CD4-positive, alpha-beta T cell (primary cell): Measurements from ENCODE around the gene TUBB1. TPM values are rescaled to one million over a fixed set of nuclear protein-coding genes. Genes with fewer than 3 reads are reported as not detected.

Experiments used
- ATAC-seq: fragments of 200-7000 bp; cut with Tn5 transposase; one replicate; pipeline ENCODE4 v1.10.0; 2022; ENCODE audit warnings: mild to moderate bottlenecking; ENCODE audit not compliant: poor library complexity
- CTCF ChIA-PET: fragments of 350-600 bp; sonication (Branson Sonifier 250); formaldehyde crosslinking; loops from one replicate; lab custom pipeline; 2021; ENCODE audit warnings: antibody characterized with exemption, inconsistent platforms; lab: Charles Lee
- POLR2A ChIA-PET: fragments of 350-600 bp; sonication (Branson Sonifier 250); formaldehyde crosslinking; loops from one replicate; lab custom pipeline; 2021; ENCODE audit warnings: antibody characterized with exemption, inconsistent platforms; lab: Charles Lee
- DNase-seq, 14 experiments: peaks; one replicate each; pipeline ENCODE4 v3.0.0-alpha.2; 2013 to 2020; ENCODE audit warnings: mixed read lengths in 2 of 14
- H3K27ac ChIP-seq, 2 donors: one replicate each; pipeline versions ENCODE4 v1.5.1 to v1.7.0; 2013; ENCODE audit warnings: low read length in 2 of 2, low read depth in 1 of 2, mild to moderate bottlenecking in 1 of 2
- H3K27me3 ChIP-seq, 2 experiments: 1 replicate in 1 of 2; 2 replicates in 1 of 2; pipeline versions ENCODE4 v1.6.1 to v1.7.0; 2013; ENCODE audit warnings: low read length in 2 of 2, control low read depth in 1 of 2, mild to moderate bottlenecking in 1 of 2, moderate library complexity in 1 of 2; ENCODE audit not compliant: insufficient read depth in 2 of 2, control insufficient read depth in 1 of 2
- H3K36me3 ChIP-seq: one replicate; pipeline ENCODE4 v1.6.1; 2013; ENCODE audit warnings: low read length, control low read depth; ENCODE audit not compliant: insufficient read depth
- H3K4me1 ChIP-seq: one replicate; pipeline ENCODE4 v1.6.1; 2013; ENCODE audit warnings: low read length, control low read depth; ENCODE audit not compliant: insufficient read depth
- H3K4me3 ChIP-seq: one replicate; pipeline ENCODE4 v1.5.1; 2013; ENCODE audit warnings: mild to moderate bottlenecking, low read length, moderate library complexity
- H3K9me3 ChIP-seq, 2 experiments: 1 replicate in 1 of 2; 2 replicates in 1 of 2; pipeline versions ENCODE4 v1.6.1 to v1.7.0; 2013; ENCODE audit warnings: low read length in 2 of 2, mild to moderate bottlenecking in 2 of 2, control low read depth in 1 of 2, moderate library complexity in 1 of 2; ENCODE audit not compliant: control insufficient read depth in 1 of 2, insufficient read depth in 1 of 2
- H3K27ac Mint-ChIP-seq: one replicate; pipeline ENCODE4 v1.8.0; 2020; ENCODE audit warnings: mixed read lengths
- H3K27me3 Mint-ChIP-seq: one replicate; pipeline ENCODE4 v1.8.0; 2021; ENCODE audit warnings: mixed read lengths
- H3K36me3 Mint-ChIP-seq: one replicate; pipeline ENCODE4 v1.8.0; 2021; ENCODE audit warnings: low read depth, mixed read lengths
- H3K4me1 Mint-ChIP-seq: one replicate; pipeline ENCODE4 v1.8.0; 2021; ENCODE audit warnings: low read depth, mixed read lengths
- H3K4me3 Mint-ChIP-seq: one replicate; pipeline ENCODE4 v1.8.0; 2020; ENCODE audit warnings: mild to moderate bottlenecking, mixed read lengths
- H3K9me3 Mint-ChIP-seq: one replicate; pipeline ENCODE4 v1.8.0; 2020; ENCODE audit warnings: mixed read lengths
- CTCF ChIP-seq: fragments of 200-600 bp; IDR thresholded peaks from one replicate; pipeline ENCODE4 v1.8.0; 2022; ENCODE audit warnings: antibody characterized with exemption, mild to moderate bottlenecking
- intact Hi-C, 2 experiments: fragments of 100-400 bp; cut with DNase I in 1 of 2; cut with micrococcal nuclease in 1 of 2; formaldehyde crosslinking; loops; one replicate each; pipeline versions ENCODE4 v1.15.1 to v1.9.0; 2023 to 2025; cut with DNase I, micrococcal nuclease
- total RNA-seq, 174 experiments: library from RNA in 2 of 174; stranded (reverse) in 2 of 174; gene quantifications; one replicate each; pipeline ENCODE4 v1.2.3 and lab custom pipeline; 2021 to 2026

Gene TUBB1
- total RNA-seq, 2 experiments from 2014 or later = 0.11 to 0.17 TPM

DNA sequence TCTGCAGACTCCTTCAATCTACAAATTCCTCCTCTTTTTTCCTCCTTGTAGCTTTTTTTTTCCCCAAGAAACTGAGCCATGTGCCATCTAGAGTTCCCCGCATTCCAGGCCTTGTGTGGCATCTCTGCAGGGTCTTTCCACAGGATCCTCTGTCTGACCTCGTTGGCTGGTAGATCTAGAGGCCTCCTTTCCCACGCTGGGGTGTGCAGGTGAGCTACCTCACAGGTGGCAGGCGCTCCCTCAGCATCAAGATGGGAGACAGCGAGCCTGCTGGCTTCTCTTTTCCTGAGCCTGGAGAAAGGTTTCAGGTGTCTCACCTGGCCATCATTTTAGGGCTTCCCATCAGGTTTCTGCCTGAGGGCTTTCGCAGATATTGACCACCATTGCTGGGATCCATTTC is 47.8 kb upstream of the TUBB1 start:
- ChIA-PET POLR2A (interaction anchor here (0.7 kb wide), 1 partner anchor 32 kb away, joined by 4 read pairs; no protein-coding TSS in a partner anchor), CTCF (no interaction called here)

DNA sequence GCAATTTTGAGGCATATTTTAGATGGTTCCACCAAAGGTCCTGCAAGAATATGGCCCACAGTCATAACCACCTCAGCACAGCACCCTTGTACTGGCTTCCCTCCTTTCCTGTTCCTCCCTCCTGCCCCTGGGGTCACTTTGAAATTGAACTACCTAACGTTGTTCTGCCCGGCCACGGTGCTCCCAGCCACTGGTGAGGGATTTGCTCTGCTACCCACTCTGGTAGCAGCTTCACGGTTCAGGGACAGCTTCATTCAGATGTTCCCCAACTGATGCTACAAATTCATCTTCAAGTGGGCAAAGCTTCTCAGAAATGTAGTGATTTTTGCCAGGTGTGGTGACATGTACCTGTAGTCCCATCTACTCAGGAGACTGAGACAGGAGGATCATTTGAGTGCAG is 46.0 kb upstream of the TUBB1 start:
- Mint-ChIP-seq H3K27me3 (peaks cover 5% of the 10 kb centered on the region), H3K4me3 (no peak overlapping the region), H3K27ac (no peak overlapping the region), H3K36me3 (no peaks in the 10 kb centered on the region), H3K4me1 (no peaks in the 10 kb centered on the region), H3K9me3 (peaks cover 3% of the 10 kb centered on the region)
- TF ChIP-seq CTCF = no peak
- Histone ChIP-seq H3K27me3 (no peaks in the 10 kb centered on the region), H3K36me3 (no peaks in the 10 kb centered on the region), H3K27ac (no peak overlapping the region), H3K4me1 (no peaks in the 10 kb centered on the region), H3K9me3 (peaks cover 6 to 17% of the 10 kb centered on the region in 2 experiments), H3K4me3 (no peak overlapping the region)
- intact Hi-C loops = no loop called here
- ChIA-PET POLR2A (no interaction called here), CTCF (no interaction called here)
- DNase-seq (no peak), ATAC-seq (no peak)

More for the DNA sequence above, 47.8 kb upstream of the TUBB1 start:
- no peak overlapping the region for H3K27ac ChIP-seq
- no peak for TF ChIP-seq CTCF
- no peaks in the 10 kb centered on the region for H3K36me3 ChIP-seq
- intact Hi-C loops = no loop called here
- no peak for DNase-seq
- no peak for ATAC-seq
- H3K27me3 Mint-ChIP-seq = peaks cover 5% of the 10 kb centered on the region
- no peak overlapping the region for H3K4me3 ChIP-seq
- H3K4me3 Mint-ChIP-seq = no peak overlapping the region
- no peaks in the 10 kb centered on the region for H3K4me1 ChIP-seq
- no peaks in the 10 kb centered on the region for H3K27me3 ChIP-seq
- H3K36me3 Mint-ChIP-seq = no peaks in the 10 kb centered on the region
- no peak overlapping the region for H3K27ac Mint-ChIP-seq
- H3K9me3 Mint-ChIP-seq = no peaks in the 10 kb centered on the region
- H3K9me3 ChIP-seq = peaks cover 6 to 17% of the 10 kb centered on the region in 2 experiments
- no peaks in the 10 kb centered on the region for H3K4me1 Mint-ChIP-seq

GRCh38 chr20:58973866-58974265 is 45.4 kb upstream of the TUBB1 start:
- intact Hi-C loops = no loop called here
- Mint-ChIP-seq H3K4me3 (no peak overlapping the region), H3K27ac (no peak overlapping the region), H3K27me3 (peaks cover 5% of the 10 kb centered on the region), H3K4me1 (no peaks in the 10 kb centered on the region), H3K9me3 (peaks cover 3% of the 10 kb centered on the region), H3K36me3 (no peaks in the 10 kb centered on the region)
- ChIA-PET CTCF (no interaction called here), POLR2A (no interaction called here)
- peaks cover 6 to 17% of the 10 kb centered on the region in 2 experiments for H3K9me3 ChIP-seq
- H3K27ac ChIP-seq = no peak overlapping the region
- no peak for TF ChIP-seq CTCF
- H3K27me3 ChIP-seq = no peaks in the 10 kb centered on the region
- H3K36me3 ChIP-seq = no peaks in the 10 kb centered on the region
- H3K4me3 ChIP-seq = no peak overlapping the region
- DNase-seq (no peak), ATAC-seq (no peak)
- no peaks in the 10 kb centered on the region for H3K4me1 ChIP-seq
